IgD-negative memory B cell (primary cell): ENCODE measurements around the gene SRSF10. TPM values are rescaled to one million over a fixed set of nuclear protein-coding genes. Genes with fewer than 3 reads are reported as not detected.
A peak's percentile ranks its signal among the peaks of the same experiment; 100 is the strongest.

Source experiments
- H3K27ac Mint-ChIP-seq, 3 donors: one replicate each; pipeline ENCODE4 v1.8.0; 2020 to 2022; ENCODE audit warnings: mild to moderate bottlenecking in 3 of 3, mixed read lengths in 3 of 3, moderate library complexity in 1 of 3
- H3K27me3 Mint-ChIP-seq: one replicate; pipeline ENCODE4 v1.8.0; 2021; ENCODE audit warnings: mixed read lengths
- H3K36me3 Mint-ChIP-seq: one replicate; pipeline ENCODE4 v1.8.0; 2020; ENCODE audit warnings: mild to moderate bottlenecking, mixed read lengths
- H3K4me1 Mint-ChIP-seq, 3 donors: one replicate each; pipeline ENCODE4 v1.8.0; 2020 to 2022; ENCODE audit warnings: mixed read lengths in 3 of 3, mild to moderate bottlenecking in 1 of 3
- H3K4me3 Mint-ChIP-seq, 4 donors: one replicate each; pipeline ENCODE4 v1.8.0; 2020 to 2022; ENCODE audit warnings: mild to moderate bottlenecking in 4 of 4, mixed read lengths in 4 of 4, moderate library complexity in 3 of 4
- H3K9me3 Mint-ChIP-seq, 3 donors: one replicate each; pipeline ENCODE4 v1.8.0; 2020 to 2021; ENCODE audit warnings: mixed read lengths in 3 of 3, mild to moderate bottlenecking in 1 of 3
- polyA plus RNA-seq: library from polyadenylated mRNA; unstranded; fragments of 300-500 nt; fragmentation: Illumina TruSeq; gene quantifications from one replicate; pipeline ENCODE4 v1.2.3, GENCODE V29; 2021

Gene SRSF10
- polyA plus RNA-seq, 1 donor from 2014 or later = 116 TPM

DNA sequence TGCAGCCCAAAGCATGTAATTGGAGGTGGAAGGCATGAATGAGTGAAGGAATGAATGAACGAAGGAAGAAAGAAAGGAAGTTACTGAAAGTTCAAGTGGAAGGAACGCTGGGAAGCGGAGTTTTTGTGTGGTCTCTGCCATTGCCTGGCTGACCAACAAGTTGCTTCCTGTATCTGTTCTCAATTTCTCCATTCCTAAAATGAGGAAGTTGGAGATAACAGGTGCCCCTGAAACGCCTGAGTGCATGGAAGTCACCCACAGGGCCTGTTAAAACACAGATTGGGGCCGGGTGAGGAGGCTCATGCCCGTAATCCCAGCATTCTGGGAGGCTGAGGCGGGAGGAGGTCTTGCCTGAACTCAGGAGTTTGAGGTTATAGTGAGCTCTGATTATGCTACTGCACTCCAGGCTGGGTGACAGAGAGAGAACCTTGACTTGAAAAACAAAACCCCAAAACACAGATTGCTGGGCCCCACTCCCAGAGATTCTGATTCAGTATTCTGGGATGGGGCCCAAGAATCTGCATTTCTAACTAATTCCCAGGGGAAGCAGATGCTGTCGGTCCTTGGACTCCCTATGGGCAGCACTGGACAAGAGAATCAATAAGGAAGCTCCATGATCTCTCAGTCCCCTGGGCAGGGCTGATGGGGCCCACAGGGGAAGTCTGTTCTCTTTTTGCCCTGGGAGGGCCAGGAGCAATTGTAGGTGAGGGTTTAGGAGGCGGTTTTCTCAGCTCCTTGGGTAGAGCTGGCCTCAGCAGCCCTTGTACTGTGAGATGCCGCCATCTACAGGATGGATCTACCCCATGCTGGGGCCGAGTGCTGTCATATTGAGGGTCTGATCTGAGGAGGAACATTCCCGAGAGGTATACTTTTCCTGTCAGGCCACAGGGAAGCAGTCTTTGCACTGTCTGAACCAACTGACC, 63.7 kb downstream of the SRSF10 start:
- H3K4me3 Mint-ChIP-seq = peak overlapping the region; percentile 22 to 85 (median 69)
- peak overlapping the region; percentile 14 to 94 (median 67) for H3K27ac Mint-ChIP-seq
- H3K4me1 Mint-ChIP-seq = peaks cover 28 to 38% (median 33%) of the 10 kb centered on the region in 3 donors
- H3K27me3 Mint-ChIP-seq = no peaks in the 10 kb centered on the region
- no peaks in the 10 kb centered on the region for H3K9me3 Mint-ChIP-seq
- peaks cover under 1% of the 10 kb centered on the region for H3K36me3 Mint-ChIP-seq

DNA sequence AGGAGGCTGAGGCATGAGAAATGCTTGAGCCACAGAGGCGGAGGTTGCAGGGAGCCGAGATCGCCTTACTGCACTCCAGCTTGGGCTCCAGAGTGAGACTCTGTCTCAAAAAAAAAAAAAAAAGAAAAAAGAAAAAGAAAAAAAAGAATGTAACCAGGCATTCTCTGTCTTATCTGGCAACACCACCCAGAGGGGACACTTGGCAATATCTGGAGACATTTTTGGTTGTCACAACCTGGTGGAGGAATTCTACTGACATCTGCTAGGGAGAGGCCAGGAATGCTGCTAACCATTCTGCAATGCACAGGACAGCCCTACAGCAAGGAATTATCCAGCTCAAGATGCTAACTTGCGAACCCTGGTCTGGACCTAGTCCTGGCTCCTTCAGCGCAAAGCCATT, 64.7 kb downstream of the SRSF10 start:
- Mint-ChIP-seq H3K9me3 (no peaks in the 10 kb centered on the region), H3K27ac (peak overlapping the region in 2 of 3 donors; percentile 14 to 67), H3K4me1 (peaks cover 31 to 41% (median 39%) of the 10 kb centered on the region in 3 donors), H3K4me3 (peak overlapping the region in 2 of 4 donors; percentile 63 to 80), H3K36me3 (peaks cover 7% of the 10 kb centered on the region), H3K27me3 (no peaks in the 10 kb centered on the region)

DNA sequence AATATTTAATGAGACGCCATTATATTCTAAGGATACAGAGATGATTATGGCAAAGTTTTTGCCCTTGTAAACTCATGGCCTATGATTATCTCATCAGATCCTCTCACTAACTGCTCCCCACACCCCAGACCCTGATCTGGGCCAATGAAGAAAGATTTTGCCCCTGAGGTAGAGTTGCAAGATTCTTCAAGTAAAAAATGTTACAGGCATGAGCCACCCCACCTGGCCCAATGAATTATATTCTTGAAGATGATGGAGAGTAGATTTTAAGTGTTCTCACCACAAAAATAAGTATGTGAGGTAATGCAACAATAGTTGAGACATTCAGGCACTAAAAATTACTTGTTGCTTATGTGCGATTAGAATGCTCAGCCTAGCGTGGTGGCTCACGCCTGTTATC, 65.2 kb downstream of the SRSF10 start:
- peaks cover 7% of the 10 kb centered on the region for H3K36me3 Mint-ChIP-seq
- H3K27me3 Mint-ChIP-seq = no peaks in the 10 kb centered on the region
- peak overlapping the region in 3 of 4 donors; percentile 71 to 85 (median 80) for H3K4me3 Mint-ChIP-seq
- H3K9me3 Mint-ChIP-seq = no peaks in the 10 kb centered on the region
- peaks cover 34 to 46% (median 38%) of the 10 kb centered on the region in 3 donors for H3K4me1 Mint-ChIP-seq
- H3K27ac Mint-ChIP-seq = peak overlapping the region; percentile 14 to 78 (median 28)

Other genes starting within 250 kb of the SRSF10 start
- 100 TPM for gene ELOA, start 236.9 kb downstream of the SRSF10 start, polyA plus RNA-seq
- 73.6 TPM for gene PITHD1, start 201.9 kb downstream of the SRSF10 start, polyA plus RNA-seq
- 96.5 TPM for gene LYPLA2, start 189.2 kb downstream of the SRSF10 start, polyA plus RNA-seq
- gene GALE, start 179.6 kb downstream of the SRSF10 start, polyA plus RNA-seq = 8.0 TPM
- gene HMGCL, start 154.9 kb downstream of the SRSF10 start, polyA plus RNA-seq = 28.3 TPM
- 14.7 TPM for gene FUCA1, start 112.0 kb downstream of the SRSF10 start, polyA plus RNA-seq
- gene CNR2, start 67.0 kb downstream of the SRSF10 start, polyA plus RNA-seq = 52.1 TPM
- 143 TPM for gene PNRC2, start 20.5 kb downstream of the SRSF10 start, polyA plus RNA-seq
- gene MYOM3, start 131.8 kb upstream of the SRSF10 start, polyA plus RNA-seq = not detected
- gene IL22RA1, start 162.8 kb upstream of the SRSF10 start, polyA plus RNA-seq = not detected
- 11.5 TPM for gene IFNLR1, start 207.0 kb upstream of the SRSF10 start, polyA plus RNA-seq